Measurements from ENCODE around the gene CFAP99.

The CFAP99 gene

GRCh38 chr4:2457481-2458295 is 38.9 kb downstream of the CFAP99 start:
- no peak overlapping the region for H3K4me3 ChIP-seq (ENCODE audit: low read depth, low read length)
- no peaks in the 10 kb centered on the region for H3K36me3 ChIP-seq (ENCODE audit: control insufficient read depth, insufficient read depth, low read length)
- H3K27me3 ChIP-seq (ENCODE audit: control insufficient read depth, insufficient read depth, low read length): no peaks in the 10 kb centered on the region
- H3K27ac ChIP-seq: no peak overlapping the region
- H3K9me3 ChIP-seq (ENCODE audit: control insufficient read depth, low read length): no peaks in the 10 kb centered on the region
- H3K4me1 ChIP-seq: no peaks in the 10 kb centered on the region
- H3K9ac ChIP-seq: no peak overlapping the region
- TF ChIP-seq, protein P1, sequence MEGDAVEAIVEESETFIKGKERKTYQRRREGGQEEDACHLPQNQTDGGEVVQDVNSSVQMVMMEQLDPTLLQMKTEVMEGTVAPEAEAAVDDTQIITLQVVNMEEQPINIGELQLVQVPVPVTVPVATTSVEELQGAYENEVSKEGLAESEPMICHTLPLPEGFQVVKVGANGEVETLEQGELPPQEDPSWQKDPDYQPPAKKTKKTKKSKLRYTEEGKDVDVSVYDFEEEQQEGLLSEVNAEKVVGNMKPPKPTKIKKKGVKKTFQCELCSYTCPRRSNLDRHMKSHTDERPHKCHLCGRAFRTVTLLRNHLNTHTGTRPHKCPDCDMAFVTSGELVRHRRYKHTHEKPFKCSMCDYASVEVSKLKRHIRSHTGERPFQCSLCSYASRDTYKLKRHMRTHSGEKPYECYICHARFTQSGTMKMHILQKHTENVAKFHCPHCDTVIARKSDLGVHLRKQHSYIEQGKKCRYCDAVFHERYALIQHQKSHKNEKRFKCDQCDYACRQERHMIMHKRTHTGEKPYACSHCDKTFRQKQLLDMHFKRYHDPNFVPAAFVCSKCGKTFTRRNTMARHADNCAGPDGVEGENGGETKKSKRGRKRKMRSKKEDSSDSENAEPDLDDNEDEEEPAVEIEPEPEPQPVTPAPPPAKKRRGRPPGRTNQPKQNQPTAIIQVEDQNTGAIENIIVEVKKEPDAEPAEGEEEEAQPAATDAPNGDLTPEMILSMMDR (IDR thresholded peaks at IDR 0.05): no peak
- H3K4me2 ChIP-seq (ENCODE audit: low read length): no peak overlapping the region
- no peak overlapping the region for H2AFZ ChIP-seq
- H3K79me2 ChIP-seq: no peaks in the 10 kb centered on the region

- Histone ChIP-seq H3K36me3 (ENCODE audit: control insufficient read depth, insufficient read depth, low read length) (no peaks in the 10 kb centered on the region), H3K4me1 (no peaks in the 10 kb centered on the region), H3K9me3 (ENCODE audit: control insufficient read depth, low read length) (no peaks in the 10 kb centered on the region), H3K4me2 (ENCODE audit: low read length) (no peak overlapping the region), H3K79me2 (no peaks in the 10 kb centered on the region), H3K27me3 (ENCODE audit: control insufficient read depth, insufficient read depth, low read length) (no peaks in the 10 kb centered on the region), H3K27ac (no peak overlapping the region), H2AFZ (no peak overlapping the region), H3K9ac (no peak overlapping the region), H3K4me3 (ENCODE audit: low read depth, low read length) (no peak overlapping the region)
- TF ChIP-seq, protein P1 (IDR thresholded peaks at IDR 0.05): no peak
Observed at GRCh38 chr4:2458546-2459491, 40.1 kb downstream of the CFAP99 start.

DNA sequence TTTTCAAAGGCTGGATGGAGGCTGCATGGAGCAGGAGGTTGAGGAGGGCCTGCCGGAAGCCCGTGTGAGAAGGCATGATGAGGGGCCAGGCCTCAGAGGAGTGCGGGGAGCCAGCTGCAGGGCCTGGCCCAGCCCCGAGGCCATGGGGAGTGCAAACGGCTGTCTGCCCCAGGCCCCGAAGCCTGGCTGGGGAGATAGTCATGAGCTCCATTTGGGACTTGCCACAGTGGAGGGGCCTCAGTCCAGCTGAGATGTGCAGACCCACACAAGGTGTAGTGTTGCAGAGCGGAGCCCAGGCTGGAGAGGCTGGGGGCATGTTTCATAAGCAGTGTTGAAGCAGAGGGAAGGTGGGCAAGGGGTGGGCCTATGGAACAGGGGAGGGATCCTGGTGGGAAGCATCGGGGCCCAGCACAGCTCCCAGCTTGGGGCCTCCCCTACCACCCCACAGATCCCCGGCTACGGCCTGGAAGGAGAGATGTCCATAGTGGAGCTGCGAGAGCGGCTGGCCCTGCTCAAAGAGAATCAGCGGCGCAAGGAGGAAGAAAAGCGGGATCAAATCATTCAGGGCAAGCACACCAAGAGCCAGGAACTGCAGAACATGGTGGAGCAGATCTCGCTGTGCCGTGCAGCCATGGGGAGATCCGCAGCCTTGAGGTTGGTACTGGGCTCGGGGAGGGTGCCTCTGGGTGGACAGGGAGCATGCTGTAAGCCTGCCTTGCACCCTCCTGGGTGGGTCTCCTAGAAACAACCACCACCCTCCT is 41.0 kb downstream of the CFAP99 start:
- no peak overlapping the region for H3K27ac ChIP-seq
- no peak overlapping the region for H3K4me3 ChIP-seq (ENCODE audit: low read depth, low read length)
- no peak overlapping the region for H2AFZ ChIP-seq
- no peaks in the 10 kb centered on the region for H3K79me2 ChIP-seq
- no peaks in the 10 kb centered on the region for H3K4me1 ChIP-seq
- H3K27me3 ChIP-seq (ENCODE audit: control insufficient read depth, insufficient read depth, low read length): no peaks in the 10 kb centered on the region
- H3K9me3 ChIP-seq (ENCODE audit: control insufficient read depth, low read length): no peaks in the 10 kb centered on the region
- no peak overlapping the region for H3K4me2 ChIP-seq (ENCODE audit: low read length)
- no peaks in the 10 kb centered on the region for H3K36me3 ChIP-seq (ENCODE audit: control insufficient read depth, insufficient read depth, low read length)
- TF ChIP-seq, protein P1 (IDR thresholded peaks at IDR 0.05): no peak
- H3K9ac ChIP-seq: no peak overlapping the region

GRCh38 chr4:2461246-2461960 is 42.6 kb downstream of the CFAP99 start:
- no peaks in the 10 kb centered on the region for H3K36me3 ChIP-seq (ENCODE audit: control insufficient read depth, insufficient read depth, low read length)
- TF ChIP-seq, protein P1 (IDR thresholded peaks at IDR 0.05): no peak
- H3K4me3 ChIP-seq (ENCODE audit: low read depth, low read length): no peak overlapping the region
- H3K9me3 ChIP-seq (ENCODE audit: control insufficient read depth, low read length): no peaks in the 10 kb centered on the region
- no peak overlapping the region for H3K9ac ChIP-seq
- no peak overlapping the region for H2AFZ ChIP-seq
- no peak overlapping the region for H3K27ac ChIP-seq
- no peak overlapping the region for H3K4me2 ChIP-seq (ENCODE audit: low read length)
- no peaks in the 10 kb centered on the region for H3K79me2 ChIP-seq
- H3K4me1 ChIP-seq: no peaks in the 10 kb centered on the region
- no peaks in the 10 kb centered on the region for H3K27me3 ChIP-seq (ENCODE audit: control insufficient read depth, insufficient read depth, low read length)

Measured in parathyroid adenoma (tissue), 2 donors.